Fibroblast of the aortic adventitia (primary cell): ENCODE data around the gene RNF112. TPM values are rescaled to one million over a fixed set of nuclear protein-coding genes. Genes with fewer than 3 reads are reported as not detected.

Experiments
- DNase-seq: peaks from one replicate; pipeline ENCODE4 v3.0.0-alpha.2; 2010; ENCODE audit warnings: low read depth
- H3K4me3 ChIP-seq: 2 replicates; pipeline ENCODE4 v1.5.1; 2011; ENCODE audit warnings: low read depth, mild to moderate bottlenecking, control low read depth, low read length, moderate library complexity
- small RNA-seq: library from RNA; depleted of rRNA; stranded (forward); fragments of <200 nt; gene quantifications from one replicate; pipeline ENCODE3, GENCODE V24; 2012
- total RNA-seq: library from RNA; depleted of rRNA; stranded (reverse); fragments of >200 nt; gene quantifications from 2 replicates; pipeline ENCODE4 v1.2.3, GENCODE V29; 2012; ENCODE audit warnings: low replicate concordance
- TF ChIP-seq, protein P1 (sequence below): IDR thresholded peaks from 2 replicates; pipeline ENCODE4 v1.5.1; 2011; ENCODE audit warnings: mild to moderate bottlenecking, low read length, control low read depth, inconsistent platforms; ENCODE audit not compliant: insufficient read depth

RNF112 gene
- total RNA-seq, 1 donor, result 0.36 TPM

DNA sequence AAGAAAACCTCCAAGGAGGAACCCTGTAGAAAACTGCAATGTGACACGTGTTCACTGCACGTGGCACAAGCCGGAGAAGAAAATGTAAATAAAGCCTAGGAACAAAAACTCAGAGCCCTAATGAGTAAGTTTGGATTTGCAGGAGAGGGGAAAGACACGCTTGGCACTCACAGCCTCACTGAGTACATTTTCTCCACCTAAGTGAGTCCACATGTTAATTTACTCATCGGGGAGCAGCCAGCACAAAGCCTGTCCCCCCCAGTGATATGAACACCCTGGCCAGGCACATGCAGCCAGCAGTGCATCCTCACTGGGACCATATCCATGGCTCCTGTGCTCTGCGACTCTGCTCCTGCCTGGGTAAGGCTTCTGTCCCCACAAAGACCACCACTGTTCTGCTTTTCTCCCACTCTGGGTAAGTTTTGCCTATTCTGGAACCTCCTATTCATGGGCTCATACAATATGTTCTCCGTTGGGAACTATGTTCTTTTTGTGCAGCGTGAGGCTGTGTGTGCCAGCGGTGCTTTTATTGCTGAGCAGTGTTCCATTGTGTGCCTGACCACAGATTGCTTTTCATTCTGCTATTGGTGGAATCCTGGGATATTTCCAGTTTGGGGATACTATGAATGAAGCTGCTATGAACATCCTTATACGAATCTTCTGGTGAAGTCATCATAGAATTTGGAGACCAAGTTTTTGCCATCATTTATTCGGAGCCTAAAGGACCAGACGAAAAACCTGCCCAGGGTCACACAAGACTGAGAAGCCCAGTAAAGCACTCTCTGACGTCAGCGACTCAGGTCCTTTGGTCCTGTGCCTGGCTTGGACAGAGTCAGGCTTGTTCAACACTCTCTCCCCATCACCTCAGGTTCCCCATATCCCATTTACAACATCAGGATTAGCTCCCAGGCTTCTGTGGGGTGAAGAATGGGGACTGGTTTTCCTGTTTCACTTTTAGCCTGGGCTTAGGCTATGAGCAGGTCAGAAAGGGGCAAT lies 53.3 kb downstream of the RNF112 start:
- TF ChIP-seq, protein P1, sequence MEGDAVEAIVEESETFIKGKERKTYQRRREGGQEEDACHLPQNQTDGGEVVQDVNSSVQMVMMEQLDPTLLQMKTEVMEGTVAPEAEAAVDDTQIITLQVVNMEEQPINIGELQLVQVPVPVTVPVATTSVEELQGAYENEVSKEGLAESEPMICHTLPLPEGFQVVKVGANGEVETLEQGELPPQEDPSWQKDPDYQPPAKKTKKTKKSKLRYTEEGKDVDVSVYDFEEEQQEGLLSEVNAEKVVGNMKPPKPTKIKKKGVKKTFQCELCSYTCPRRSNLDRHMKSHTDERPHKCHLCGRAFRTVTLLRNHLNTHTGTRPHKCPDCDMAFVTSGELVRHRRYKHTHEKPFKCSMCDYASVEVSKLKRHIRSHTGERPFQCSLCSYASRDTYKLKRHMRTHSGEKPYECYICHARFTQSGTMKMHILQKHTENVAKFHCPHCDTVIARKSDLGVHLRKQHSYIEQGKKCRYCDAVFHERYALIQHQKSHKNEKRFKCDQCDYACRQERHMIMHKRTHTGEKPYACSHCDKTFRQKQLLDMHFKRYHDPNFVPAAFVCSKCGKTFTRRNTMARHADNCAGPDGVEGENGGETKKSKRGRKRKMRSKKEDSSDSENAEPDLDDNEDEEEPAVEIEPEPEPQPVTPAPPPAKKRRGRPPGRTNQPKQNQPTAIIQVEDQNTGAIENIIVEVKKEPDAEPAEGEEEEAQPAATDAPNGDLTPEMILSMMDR, result no peak
- H3K4me3 ChIP-seq, result no peak overlapping the region
- peak; percentile 76 for DNase-seq

Small RNAs within 50 kb of the gene (small RNA-seq; reads per million reads assigned to genes)
- not detected for gene RF00537

Other genes with a start within 250 kb of the RNF112 start
- 30.7 and 31.2 TPM in 2 replicates for gene EPN2, start 173.9 kb upstream of the RNF112 start, total RNA-seq
- 8.2 and 19.9 TPM in 2 replicates for gene B9D1, start 48.5 kb upstream of the RNF112 start, total RNA-seq
- gene MAPK7, start 32.7 kb upstream of the RNF112 start, total RNA-seq, result 18.0 and 24.0 TPM in 2 replicates
- gene MFAP4, start 24.0 kb upstream of the RNF112 start, total RNA-seq, result 20.2 and 89.6 TPM in 2 replicates
- 0.27 and 0.65 TPM in 2 replicates for gene SLC47A1, start 122.6 kb downstream of the RNF112 start, total RNA-seq
- gene ALDH3A2, start 237.5 kb downstream of the RNF112 start, total RNA-seq, result 59.7 and 165 TPM in 2 replicates